ENCODE measurements around the gene SLC5A12.

DNA sequence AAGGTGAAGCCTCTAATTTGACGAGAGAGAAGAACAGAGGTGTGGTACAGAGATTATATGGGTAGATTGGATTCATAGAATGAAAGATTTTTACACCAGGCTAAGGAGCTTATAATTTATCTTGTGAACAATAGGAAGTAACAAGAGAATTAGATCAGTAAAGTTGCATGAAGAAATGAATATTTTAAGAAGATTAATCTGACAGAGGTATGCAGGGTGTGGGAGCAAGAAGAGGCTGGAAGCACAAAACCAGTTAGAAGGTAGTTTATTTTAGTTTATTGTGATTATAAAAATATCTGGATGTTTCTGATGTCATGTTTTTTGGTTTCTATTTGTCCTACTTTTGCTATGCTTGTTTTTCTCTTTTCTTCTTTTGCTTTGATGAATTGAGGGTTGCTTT, 15.7 kb downstream of the SLC5A12 start:
- TF ChIP-seq, protein P1, sequence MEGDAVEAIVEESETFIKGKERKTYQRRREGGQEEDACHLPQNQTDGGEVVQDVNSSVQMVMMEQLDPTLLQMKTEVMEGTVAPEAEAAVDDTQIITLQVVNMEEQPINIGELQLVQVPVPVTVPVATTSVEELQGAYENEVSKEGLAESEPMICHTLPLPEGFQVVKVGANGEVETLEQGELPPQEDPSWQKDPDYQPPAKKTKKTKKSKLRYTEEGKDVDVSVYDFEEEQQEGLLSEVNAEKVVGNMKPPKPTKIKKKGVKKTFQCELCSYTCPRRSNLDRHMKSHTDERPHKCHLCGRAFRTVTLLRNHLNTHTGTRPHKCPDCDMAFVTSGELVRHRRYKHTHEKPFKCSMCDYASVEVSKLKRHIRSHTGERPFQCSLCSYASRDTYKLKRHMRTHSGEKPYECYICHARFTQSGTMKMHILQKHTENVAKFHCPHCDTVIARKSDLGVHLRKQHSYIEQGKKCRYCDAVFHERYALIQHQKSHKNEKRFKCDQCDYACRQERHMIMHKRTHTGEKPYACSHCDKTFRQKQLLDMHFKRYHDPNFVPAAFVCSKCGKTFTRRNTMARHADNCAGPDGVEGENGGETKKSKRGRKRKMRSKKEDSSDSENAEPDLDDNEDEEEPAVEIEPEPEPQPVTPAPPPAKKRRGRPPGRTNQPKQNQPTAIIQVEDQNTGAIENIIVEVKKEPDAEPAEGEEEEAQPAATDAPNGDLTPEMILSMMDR (IDR thresholded peaks at IDR 0.05; ENCODE audit: insufficient read depth, low read length, poor library complexity, severe bottlenecking), result no peak
- no peak for TF ChIP-seq EZH2phosphoT487 (conservative IDR thresholded peaks at IDR 0.05; ENCODE audit: low read length)
